GM21786 (cell line): Measurements from ENCODE around the gene RFTN1.

Experiments
- ATAC-seq: cut with Tn5 transposase; IDR thresholded peaks from one replicate; pipeline ENCODE4 v1.9.1; 2021; ENCODE audit not compliant: unreplicated experiment

RFTN1 gene

GRCh38 chr3:16487511-16488175 is 25.9 kb downstream of the RFTN1 start:
- no peak for ATAC-seq

GRCh38 chr3:16486951-16487480 is 26.5 kb downstream of the RFTN1 start:
- ATAC-seq = no peak

- ATAC-seq = no peak
These were observed 27.3 kb downstream of the RFTN1 start for GRCh38 chr3:16486201-16486600.

GRCh38 chr3:16485395-16485992 is 28.0 kb downstream of the RFTN1 start:
- ATAC-seq = no peak

- ATAC-seq = no peak
These were observed 28.5 kb downstream of the RFTN1 start for GRCh38 chr3:16484984-16485383.

GRCh38 chr3:16484216-16484615 is 29.3 kb downstream of the RFTN1 start:
- ATAC-seq = no peak

- ATAC-seq = peak; percentile 64
These were observed 30.5 kb downstream of the RFTN1 start for GRCh38 chr3:16482770-16483531.

GRCh38 chr3:16482194-16482769 is 31.2 kb downstream of the RFTN1 start:
- ATAC-seq = peak; percentile 23

GRCh38 chr3:16481546-16481897 is 32.0 kb downstream of the RFTN1 start:
- ATAC-seq = no peak

GRCh38 chr3:16480861-16481545 is 32.5 kb downstream of the RFTN1 start:
- no peak for ATAC-seq

GRCh38 chr3:16478516-16478915 is 35.0 kb downstream of the RFTN1 start:
- no peak for ATAC-seq

GRCh38 chr3:16477521-16477920 is 36.0 kb downstream of the RFTN1 start:
- no peak for ATAC-seq

GRCh38 chr3:16477056-16477455 is 36.4 kb downstream of the RFTN1 start:
- no peak for ATAC-seq

GRCh38 chr3:16476636-16477035 is 36.9 kb downstream of the RFTN1 start:
- peak; percentile 66 for ATAC-seq

- ATAC-seq = no peak
These were observed 37.7 kb downstream of the RFTN1 start for GRCh38 chr3:16475766-16476165.

- ATAC-seq = no peak
These were observed 38.6 kb downstream of the RFTN1 start for GRCh38 chr3:16474920-16475319.

GRCh38 chr3:16474216-16474615 is 39.3 kb downstream of the RFTN1 start:
- ATAC-seq = no peak

- ATAC-seq = no peak
These were observed 40.9 kb downstream of the RFTN1 start for GRCh38 chr3:16472593-16472992.

GRCh38 chr3:16471897-16472296 is 41.6 kb downstream of the RFTN1 start:
- no peak for ATAC-seq

GRCh38 chr3:16470590-16470989 is 42.9 kb downstream of the RFTN1 start:
- no peak for ATAC-seq
